HG02938 (cell line): ENCODE measurements around the gene ERCC6L.

Experiments used
- ATAC-seq: cut with Tn5 transposase; IDR thresholded peaks from one replicate; pipeline ENCODE4 v1.9.1; 2021; ENCODE audit warnings: mild to moderate bottlenecking, moderate library complexity; ENCODE audit not compliant: unreplicated experiment

Gene ERCC6L

DNA sequence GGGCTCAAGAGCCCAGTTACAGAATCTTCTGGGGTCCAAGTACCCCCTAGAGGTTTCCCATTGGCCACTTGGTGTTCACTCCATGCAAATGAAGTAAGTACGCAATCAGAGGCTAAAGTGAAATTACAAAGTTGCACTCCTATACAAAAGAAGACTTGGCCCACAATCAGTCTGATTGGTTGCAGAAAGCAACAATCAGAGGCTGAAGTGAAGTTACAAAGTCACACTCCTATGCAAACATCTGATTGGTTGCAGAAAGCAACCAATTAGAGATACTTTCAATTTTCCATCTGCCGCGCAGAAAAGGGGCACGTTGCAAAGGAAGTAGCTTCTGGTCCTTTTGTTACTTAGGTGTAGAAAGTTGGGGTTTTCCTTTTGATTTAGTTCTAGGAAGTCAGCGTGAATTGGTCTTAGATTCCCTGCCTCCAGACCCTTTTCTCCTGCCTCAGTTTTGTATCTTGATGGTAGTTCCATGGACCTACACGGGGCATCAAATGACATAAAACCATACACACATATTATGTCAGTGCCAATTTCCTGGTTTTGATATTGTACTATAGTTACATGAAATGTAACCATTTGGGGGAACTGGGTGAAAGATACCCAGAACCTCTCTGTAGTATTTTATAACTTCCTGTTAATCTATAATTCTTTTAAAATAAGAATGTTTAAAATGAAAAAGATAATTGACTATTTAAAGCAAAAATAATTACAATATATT is 69.7 kb downstream of the ERCC6L start:
- ATAC-seq, result no peak

- ATAC-seq, result no peak
These were observed 73.3 kb downstream of the ERCC6L start for GRCh38 chrX:72165551-72165950.

DNA sequence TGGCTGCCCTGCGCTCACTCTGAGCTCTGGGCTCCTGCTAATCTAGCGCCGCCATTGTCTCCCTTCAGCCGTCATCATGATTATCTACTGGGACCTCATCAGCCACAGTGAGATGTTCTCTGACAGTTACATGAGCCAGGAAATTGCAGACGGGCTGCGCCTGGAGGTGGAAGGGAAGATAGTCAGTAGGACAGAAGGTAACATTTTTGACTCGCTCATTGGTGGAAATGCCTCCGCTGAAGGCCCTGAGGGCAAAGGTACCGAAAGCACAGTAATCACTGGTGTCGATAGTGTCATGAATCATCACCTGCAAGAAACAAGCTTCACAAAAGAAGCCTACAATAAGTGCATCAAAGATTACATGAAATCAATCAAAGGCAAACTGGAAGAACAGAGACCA is 79.1 kb downstream of the ERCC6L start:
- ATAC-seq, result no peak

GRCh38 chrX:72158773-72159172 is 80.1 kb downstream of the ERCC6L start:
- ATAC-seq, result no peak
